Stimulated activated CD8-positive, alpha-beta memory T cell treated with anti-CD3 and anti-CD28 coated beads, Interleukin-7, amount 100 ng/mL, for 4 hours (primary cell): ENCODE data around the gene ARHGAP35.
"Not testable (repeated sequence)": the region's sequence is repeated elsewhere in the genome, so short reads cannot be mapped to it uniquely, and the experiment has no call there.

Experiments
- DNase-seq, 2 donors: peaks; one replicate each; pipeline ENCODE4 v3.0.0-alpha.2; 2020; ENCODE audit warnings: low read depth in 2 of 2

The ARHGAP35 gene

DNA sequence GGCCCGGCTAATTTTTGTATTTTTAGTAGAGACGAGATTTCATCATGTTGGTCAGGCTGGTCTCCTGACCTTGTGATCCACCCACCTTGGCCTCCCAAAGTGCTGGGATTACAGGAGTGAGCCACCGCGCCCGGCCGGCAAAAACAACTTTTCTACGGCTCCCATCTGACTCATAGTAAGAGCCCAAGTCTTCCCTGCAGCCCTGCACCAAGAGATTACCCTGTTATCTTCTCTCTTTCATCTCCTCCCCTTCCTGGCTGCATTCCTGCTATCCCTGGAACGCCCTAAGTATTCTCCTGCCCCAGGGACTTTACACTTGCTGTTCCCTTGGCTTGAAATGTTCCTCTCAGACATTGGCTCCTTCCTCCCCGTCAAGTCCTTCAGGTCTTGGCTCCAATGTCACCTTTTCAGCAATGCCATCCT lies 16.7 kb upstream of the ARHGAP35 start:
- no peak for DNase-seq

DNA sequence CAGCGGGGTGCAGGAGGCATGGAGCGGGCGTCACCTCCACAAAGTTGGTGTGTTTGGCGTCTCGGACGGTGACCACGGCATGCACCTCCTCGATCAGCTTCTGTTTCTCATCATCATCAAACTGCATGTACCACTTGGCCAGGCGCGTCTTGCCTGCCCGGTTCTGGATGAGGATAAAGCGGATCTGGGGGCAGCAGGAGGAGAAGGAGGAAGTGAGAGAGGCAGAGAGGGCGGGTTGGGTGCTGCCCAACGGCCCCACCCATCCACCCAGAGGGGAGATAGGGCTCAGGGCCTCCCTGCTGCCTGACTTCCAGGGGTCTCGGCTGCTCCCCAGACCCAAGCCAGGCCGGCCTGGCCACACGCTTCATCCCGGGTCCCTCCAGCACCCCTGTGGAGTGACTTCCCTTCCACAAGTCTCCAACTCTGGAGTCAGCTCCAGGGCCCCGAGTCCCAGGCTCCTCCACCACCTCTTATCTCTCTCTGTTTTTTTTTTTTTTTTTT lies 14.8 kb upstream of the ARHGAP35 start:
- no peak for DNase-seq

DNA sequence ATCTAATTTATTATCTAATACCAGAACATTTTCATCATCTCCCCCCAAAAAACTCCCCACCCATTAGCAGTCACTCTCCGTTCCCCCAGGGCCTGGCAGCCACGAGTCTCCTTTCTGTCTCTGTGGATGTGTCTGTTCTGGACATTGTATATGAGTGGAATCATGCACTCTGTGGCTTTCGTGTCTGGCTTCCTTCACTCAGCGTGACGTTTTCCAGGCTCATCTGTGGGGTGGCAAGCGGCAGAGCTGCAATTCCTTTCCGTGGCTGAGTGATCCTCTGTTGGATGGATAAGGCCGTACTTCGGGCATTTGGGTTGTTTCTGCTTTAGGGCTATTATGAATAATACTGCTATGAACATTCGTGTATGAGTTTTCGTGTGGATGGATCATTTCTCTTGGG lies 13.3 kb upstream of the ARHGAP35 start:
- DNase-seq = no peak

DNA sequence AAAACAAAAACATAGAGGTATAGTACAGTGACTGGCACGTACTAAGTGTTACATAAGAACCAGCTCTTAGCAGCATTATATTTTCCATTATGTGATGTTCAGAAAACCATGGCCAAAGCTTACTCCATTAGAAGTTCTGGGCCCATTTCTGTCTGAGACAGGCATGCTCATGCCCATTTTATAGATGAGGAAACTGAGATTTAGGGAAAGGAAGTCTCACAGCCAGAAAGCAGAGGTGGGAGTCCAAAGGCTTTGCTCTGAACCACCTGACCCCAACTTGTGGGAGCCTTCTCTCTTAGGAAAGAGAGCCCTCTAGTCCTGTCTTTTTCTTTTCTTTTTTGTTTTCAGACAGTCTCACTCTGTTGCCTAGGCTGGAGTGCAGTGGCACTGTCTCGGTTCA lies 12.4 kb upstream of the ARHGAP35 start:
- DNase-seq = no peak

DNA sequence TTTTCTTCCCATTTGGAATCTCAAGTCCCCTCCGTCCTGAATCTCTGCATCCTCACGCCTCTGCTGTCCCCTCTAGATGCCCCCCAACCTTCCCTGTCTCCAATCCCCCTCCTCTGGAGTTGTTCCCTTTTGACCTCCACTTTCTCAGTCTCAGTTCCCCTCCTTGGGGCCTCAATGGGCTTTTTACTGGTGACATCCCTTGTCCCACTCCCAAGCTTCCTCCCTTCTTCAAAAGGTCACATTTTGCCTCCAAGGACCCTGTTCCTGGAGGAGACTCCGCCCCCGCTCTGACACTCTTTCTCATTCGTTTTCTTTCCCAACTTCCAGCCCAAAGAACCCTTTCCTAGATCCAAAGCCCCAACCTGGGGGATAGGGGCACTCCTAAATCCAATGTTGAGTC lies 11.2 kb upstream of the ARHGAP35 start:
- DNase-seq = no peak

DNA sequence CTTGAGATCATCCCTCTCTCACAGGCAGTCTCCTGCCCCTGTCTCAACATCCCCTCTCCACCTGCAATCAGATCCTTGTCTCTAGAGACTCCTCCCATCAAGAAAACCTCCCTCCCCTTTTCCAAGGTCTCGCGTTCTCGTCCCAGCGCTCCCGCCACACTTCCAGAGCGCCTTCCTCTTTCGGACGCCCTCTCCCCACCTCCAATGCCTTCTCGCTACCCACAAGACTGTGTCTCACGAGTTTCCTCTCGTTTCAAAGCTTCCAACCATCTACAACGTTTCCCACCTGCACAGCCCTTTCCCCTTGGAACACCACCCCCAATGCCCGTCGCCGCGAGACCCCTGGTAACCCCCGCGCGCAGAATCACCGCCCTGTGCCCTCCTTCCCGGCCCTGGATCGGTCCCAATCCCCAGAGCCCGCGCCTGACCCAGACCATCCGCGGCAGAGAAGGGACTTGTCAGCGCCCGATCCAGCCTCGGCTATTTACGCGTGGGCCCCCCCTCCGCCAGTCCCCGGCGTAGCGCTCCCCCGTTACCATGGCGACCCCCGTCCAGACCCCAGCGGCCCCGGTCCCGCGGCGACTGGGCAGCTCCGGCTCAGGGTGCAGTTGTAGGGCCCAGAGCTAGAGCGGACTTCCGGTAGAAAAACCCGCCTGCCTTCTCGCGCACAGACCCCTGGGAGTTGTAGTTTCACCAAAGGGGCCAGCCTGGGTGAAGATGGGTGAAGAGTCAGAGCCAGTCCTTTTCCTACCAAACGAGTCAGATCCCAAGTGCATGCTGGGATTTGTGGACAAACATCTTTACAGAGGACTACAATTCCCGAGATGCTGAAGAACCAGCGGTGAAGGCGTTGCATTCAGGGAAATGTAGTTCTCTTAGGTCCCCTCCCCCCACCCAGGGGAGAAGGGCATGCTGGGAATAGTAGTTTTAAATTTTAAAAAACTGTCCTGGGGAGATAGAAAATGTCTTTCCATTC lies 10.3 kb upstream of the ARHGAP35 start, which contains the start of gene AP2S1:
Gene AP2S1, minus strand, starts transcription at position 619 of the 976 bp plus-strand sequence. Its CDS starts 80 bp downstream, at position 539.
- peak; percentile 85 to 89 for DNase-seq

DNA sequence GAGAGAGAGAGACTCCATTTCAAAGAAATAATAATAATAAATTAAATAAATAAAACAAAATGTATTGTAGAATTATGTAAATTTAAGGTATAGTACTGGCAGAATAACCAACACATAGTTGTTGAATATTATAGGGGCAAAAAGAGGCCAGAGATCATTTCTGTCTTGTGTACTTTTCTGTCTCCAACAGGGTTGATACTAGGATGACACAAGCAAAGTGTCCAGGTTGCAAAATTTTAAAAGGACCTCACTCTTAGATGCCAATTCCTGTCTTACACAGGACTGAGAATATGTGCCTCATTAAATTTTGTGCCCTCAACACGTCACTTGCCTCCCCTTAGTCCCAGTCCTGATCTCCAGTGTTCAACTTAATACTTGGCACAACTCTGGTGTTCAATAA lies 8.0 kb upstream of the ARHGAP35 start:
- no peak for DNase-seq

DNA sequence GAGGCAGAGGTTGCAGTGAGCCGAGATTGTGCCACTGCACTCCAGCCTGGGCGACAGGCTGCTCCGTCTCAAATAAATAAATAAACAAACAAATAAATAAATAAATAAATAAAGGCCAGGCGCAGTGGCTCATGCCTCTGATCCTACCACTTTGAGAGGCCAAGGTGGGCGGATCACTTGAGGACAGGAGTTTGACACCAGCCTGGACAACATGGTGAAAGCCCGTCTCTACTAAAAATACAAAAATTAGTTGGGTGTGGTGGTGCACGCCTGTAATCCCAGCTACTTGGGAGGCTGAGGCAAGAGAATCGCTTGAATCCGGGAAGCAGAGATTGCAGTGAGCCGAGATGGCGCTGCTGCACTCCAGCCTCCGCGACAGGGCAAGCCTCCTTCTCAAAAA lies 6.1 kb upstream of the ARHGAP35 start:
- not testable (repeated sequence) for DNase-seq

DNA sequence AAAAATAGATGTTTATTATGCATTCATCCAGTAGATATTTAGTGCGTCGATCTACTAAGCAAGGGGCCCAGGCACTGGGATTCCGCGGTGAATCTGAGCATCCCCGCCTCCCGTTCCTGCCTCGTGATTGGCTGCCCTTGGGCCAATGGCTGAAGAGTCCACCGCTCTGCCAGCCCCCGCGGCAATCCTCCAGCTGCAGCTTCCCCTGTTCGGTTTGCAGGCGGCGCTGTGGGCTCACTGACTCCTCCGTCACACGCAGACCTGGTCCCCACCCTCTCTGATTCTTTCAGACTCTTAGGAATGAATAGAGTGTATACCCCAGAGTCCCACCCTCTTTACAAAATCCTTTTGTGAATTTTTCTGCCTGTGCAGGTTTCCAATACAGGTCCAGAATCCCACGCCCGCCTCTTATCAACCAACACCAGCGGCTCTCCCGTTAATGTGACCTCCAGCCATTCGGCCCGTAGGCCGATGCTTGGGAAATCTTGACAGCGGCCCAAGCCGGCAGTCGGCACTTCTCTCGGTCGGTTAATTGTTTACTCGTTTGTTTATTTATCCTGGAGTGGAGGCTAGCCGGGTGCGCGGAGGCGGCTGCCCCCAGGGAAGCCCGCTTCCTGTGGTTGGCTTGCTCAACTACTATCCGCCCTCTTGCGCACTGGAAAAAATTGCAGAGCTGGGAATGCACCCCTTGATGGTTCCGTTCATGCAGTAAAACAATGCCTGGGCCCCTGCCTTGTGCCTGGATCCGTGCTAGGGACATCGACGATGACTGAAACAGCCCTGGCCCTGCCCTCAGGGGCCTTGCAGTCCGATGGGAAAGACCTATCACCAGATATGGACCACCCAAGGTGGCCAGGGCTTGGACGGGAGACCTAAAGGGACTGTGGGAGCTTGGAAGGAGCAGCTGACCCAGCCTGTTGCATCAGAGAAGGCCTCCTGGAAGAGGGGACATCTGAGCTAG lies 4.5 kb upstream of the ARHGAP35 start:
- DNase-seq = peak; percentile 85 to 89

DNA sequence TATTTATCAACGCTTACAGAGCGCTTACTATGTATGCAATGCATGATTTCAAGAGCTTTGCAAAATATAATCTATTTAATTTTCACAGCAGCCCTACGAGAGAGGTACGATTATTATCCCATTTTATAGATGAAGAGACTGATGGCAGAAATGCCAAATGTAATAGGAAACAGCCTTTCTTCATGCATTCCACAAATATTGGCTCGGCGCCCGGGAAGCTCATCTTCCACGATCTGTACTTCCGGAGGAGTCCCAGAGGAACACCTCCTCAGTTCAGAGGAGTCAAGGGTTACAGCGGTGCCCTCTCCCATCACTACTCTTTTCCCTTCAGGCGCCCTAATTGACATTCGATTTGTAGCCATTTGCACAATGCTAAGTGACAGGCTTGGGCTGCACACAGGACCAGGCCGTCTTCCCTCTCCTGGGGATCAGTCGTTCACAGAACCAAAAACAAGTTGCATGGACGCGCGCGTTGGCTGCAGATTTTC lies 1.1 kb upstream of the ARHGAP35 start:
- DNase-seq = no peak

DNA sequence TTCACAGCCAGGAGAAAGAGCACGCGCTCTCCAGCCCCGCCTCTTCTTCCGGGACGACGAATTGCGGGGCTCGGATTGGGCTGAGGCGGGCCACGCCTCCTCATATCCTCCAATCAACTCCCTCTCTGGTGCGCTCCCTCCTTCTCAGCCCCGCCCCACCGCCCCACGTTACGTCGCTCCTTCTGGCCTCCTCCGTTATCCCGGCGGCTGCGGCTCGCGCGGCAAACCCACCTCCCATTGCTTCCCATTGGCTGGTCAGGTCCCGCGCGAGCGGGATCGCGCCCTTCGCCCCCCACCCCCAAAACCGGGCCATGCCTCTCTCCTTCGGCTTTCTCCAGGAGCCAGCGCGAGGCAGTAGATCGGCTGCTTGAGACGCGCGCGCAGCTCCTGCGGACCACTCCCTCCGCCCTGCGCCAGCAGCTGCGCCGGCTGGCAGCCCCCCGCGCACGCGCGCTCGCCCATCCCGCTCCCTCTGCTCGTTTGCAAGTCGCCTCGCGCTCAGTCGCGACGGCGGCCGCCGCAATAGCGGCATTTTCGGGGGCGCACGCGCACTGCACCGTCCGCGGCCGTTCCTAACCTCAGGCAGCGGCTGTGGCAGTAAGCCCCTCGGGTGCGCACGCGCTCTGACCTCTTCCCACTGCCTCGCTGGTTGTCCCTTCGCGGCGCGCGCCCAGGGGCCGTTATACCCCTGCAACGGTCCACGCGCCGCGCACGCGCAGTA lies 512 bp upstream of the ARHGAP35 start:
- peak; percentile 90 to 94 for DNase-seq

DNA sequence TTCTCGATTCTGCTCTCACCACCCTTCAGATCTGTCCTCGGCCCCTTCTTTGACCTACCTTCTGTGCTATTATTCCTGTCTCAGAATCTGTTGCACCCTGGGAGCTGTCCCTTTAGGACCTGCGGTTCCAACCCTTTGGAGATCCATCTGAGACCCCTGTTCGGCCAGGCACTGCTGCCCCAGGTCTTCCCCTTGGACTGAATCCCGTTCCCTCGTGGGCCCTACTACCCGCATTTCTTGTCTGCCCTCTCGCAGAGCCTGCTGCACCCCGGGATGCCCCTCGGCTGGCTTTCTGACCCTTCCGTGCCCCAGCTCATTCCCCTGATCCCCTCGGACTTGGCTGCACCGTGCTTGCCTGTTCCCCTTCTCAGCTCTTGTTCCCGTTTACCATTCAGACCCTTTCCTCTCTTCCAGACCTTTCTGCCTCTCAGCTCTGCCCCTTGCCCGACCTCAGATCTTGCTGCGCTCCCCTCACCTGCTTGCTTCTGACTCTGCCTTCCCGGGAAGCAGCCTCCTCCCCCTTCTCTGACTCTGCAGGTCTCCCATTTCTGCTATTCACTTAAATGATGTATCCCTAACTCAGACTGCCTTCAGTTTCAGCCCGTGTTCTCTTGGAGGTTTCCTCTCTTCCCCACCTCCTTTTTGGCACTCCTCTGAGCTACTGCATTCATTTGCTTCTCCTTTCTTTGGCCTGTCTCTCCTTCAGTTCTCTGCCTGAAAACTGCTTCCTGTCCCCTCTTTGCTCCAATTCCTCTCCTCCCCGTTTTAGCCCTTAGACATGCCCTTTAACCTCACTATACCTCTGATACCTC lies 1.1 kb downstream of the ARHGAP35 start:
- no peak for DNase-seq

DNA sequence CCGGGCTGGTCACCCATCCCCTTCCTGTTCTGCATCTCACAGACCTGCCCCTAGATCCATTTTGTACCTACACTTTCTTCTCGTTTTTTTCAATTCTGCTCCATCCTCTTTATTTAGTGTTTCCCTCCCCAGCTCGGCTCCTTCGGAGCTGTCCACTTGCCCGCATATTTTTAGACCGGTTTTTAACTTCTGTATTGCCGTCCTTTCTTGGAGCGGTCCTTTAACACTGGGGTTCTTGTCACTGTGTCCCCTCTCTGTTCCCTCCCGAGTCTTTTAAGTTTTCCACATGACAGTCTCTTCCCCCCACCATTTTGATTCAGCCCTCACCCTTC lies 1.7 kb downstream of the ARHGAP35 start:
- no peak for DNase-seq

DNA sequence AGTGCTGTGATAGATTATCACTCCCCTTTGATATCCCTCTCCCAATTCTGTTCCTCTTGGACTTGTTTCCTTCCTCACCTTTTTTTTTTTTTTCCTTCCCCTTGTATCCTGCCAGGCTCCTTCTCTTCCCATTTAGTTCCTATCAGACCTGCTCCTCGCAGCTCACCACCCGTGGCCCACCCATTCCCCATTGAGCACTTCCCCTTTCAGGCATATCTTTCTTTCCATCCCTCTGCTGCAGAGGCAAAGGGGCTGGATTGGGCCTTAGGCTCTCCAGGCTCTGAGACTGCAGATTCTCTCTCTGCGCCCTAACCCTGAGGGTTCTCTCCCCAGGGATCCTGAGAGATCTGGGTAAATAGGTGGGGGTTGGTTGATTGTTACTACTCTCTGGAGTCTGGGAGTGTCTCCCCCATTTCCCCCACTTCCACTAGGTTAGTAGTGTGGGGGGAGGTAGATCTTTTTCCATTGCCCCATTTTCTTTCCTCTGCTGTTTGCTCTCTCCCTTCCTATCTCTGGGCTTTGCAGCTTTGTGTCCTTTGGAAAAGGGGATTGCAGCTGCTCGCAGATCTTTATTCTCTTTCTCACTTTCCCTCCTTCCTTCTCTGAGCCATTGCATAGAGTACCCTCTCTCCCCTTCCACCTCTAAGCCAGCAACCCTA lies 2.3 kb downstream of the ARHGAP35 start:
- DNase-seq = no peak

DNA sequence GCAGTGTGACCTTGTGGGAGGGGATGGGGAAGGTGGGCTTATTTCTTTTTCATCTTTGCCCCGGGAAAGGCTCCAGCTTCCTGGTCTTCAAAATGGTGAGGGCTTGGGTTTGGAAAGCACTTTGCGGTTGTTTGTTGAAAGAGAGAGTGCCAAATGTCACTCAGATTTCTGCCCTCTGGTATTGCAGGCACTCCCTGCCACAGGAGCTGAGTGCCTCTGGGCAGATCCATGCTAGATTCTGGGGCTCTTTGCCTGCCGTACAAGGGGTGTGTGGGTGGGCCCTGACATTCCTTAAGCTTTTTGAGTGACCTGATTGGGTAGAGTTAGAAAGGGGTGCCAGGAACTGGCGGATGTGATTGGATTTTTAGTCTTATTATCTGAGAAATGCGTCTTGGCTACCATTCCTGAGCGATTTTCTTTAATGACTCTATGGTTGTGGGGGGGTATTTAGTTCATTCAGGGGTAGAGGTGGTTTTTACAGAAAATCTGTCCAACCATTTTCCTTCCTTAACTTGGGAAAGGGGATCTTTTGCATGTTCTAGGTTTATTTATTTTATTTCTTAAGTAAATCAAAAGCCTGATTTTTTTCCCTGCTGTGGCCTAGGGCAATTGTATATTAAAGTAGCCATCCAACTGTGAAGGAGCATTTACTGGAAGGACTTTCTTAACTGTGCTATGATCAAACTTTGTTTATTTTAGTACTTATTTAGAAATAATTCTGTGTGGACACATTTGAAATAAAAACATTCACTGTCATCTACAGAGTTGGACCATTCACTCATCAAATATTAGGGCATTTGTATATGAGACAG lies 3.2 kb downstream of the ARHGAP35 start:
- no peak for DNase-seq

DNA sequence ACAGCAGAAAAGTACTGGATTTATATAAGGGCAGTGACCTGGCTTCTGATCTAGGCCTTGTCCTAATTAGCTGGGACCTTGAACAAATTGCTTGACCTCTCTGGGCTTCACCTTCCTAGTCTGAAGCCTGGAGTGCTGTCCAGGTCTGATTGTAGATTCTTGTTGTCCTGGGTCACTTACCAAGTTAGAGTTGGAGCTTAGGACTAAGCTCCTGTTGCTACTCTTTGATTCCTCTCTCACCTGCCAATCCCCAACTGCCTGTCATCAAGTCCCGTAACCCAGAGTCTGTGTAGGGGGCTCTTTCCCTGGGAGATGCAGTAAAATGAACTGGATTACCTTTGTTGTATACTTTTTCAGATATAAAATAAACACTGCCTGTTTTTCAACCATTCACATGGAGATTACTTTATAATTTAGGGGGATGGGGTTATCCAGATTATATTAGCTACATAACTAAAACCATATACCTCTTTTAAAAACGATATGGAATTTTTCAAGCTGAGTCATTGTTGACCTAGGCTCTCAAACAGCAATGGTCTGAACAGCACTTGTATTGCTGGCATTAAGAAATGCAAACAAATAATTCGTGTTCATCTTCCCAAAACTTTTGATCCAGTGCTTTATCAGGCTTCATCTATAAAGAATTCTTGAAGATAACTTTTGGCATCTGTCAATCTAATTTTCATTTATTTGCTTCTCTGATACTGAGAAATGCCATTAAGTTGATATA lies 5.8 kb downstream of the ARHGAP35 start:
- DNase-seq = no peak

DNA sequence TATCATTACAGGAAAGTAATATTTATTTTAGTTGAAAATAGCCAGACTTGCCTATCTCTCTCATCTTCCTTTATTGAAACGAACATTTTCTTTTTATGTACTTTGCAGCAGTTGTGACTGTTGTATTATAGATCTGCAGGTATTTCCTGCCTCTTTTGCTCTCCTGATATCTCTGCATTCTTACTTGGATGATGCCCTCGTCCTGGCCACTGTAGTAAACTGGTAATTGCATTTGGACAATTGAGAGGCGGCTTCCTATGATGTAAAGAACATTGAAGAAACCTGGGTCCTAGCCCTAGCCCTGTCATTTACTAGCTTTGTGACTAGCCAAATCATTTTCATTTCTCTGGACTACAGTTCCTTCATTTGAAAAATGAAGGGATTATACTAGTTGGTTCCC lies 6.4 kb downstream of the ARHGAP35 start:
- DNase-seq = no peak

DNA sequence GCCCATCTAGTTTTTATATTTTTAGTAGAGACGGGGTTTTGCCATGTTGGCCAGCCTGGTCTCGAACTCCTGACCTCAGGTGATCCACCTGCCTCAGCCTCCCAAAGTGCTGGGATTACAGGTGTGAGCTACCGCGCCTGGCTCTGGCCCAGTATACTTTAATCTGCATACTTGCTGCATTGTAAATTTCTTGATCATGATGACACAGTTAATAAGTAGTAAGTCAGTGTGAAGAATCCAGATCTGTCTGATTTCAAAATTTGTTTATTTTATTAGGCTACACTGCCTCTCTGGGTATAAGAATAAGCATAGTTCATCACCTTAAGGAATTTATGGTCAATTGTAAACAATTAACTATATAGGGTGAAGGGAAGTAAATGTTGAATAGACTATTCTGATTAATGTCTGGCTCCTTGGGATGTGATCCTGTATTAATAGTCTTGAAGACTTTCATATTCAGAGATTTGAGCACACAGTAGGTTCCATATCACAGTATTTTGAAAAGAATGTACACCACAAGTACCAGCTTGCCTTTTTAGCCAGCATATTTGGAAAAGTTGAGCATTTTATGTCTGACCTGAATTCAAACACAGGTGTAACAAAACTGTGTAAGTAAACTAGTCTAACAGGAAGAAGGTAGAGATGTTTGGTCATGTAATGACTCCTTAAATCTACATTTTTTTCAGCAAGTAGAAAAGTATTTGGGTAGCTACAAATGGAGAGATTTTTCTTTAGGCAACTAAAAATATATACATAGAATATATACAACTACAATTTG lies 7.4 kb downstream of the ARHGAP35 start:
- no peak for DNase-seq
